ENCODE measurements around the gene PTTG1IP.

Gene PTTG1IP

DNA sequence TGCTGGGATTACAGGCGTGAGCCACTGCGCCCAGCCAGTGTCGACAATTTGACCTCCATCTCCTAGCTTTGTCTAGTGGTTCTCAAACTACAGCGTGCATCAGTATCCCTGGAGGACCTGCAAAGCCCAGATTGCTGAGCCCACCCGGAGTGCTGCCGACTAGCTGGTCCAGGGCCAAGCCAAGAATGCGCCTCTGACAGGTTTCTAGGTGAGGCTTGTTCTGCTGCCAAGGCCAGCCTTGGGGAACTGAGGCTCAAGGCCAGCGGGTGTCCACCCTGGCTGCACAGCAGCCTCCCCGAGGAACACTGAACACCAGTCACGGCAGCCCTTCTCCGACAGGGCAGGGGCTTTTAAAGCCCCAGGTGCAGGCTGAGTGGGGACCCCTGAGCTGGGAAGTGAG, 9.8 kb upstream of the PTTG1IP start (continued):
- TF ChIP-seq, protein P1, sequence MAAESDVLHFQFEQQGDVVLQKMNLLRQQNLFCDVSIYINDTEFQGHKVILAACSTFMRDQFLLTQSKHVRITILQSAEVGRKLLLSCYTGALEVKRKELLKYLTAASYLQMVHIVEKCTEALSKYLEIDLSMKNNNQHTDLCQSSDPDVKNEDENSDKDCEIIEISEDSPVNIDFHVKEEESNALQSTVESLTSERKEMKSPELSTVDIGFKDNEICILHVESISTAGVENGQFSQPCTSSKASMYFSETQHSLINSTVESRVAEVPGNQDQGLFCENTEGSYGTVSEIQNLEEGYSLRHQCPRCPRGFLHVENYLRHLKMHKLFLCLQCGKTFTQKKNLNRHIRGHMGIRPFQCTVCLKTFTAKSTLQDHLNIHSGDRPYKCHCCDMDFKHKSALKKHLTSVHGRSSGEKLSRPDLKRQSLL (tag by site-specific recombination; IDR thresholded peaks at IDR 0.05), result no peak
- TF ChIP-seq ZBTB7A (tag by site-specific recombination; IDR thresholded peaks at IDR 0.05; ENCODE audit: low read depth), result no peak
- no peak for TF ChIP-seq ZSCAN23 (tag by site-specific recombination; IDR thresholded peaks at IDR 0.05)
- no peak for TF ChIP-seq ZNF548 (tag by site-specific recombination; IDR thresholded peaks at IDR 0.05)
- TF ChIP-seq ZNF670 (tag by site-specific recombination; IDR thresholded peaks at IDR 0.05; ENCODE audit: low read depth), result no peak
- TF ChIP-seq ZNF768 (tag by site-specific recombination; IDR thresholded peaks at IDR 0.05), result no peak
- TF ChIP-seq ZSCAN30 (tag by site-specific recombination; IDR thresholded peaks at IDR 0.05), result no peak

GRCh38 chr21:44881198-44881872, 7.8 kb upstream of the PTTG1IP start:
- CTCF ChIA-PET, result interaction anchor here (1.1 to 5.1 kb wide), 4 partner anchors 12 to 371 kb away, joined by 3 to 25 read pairs (median 3); no protein-coding TSS in a partner anchor

GRCh38 chr21:44880405-44881197, 7.1 kb upstream of the PTTG1IP start:
- H3K4me1 ChIP-seq (ENCODE audit: control insufficient read depth, insufficient read depth, low read length), result no peaks in the 10 kb centered on the region
- H3K4me3 ChIP-seq (ENCODE audit: low read depth, low read length), result no peak overlapping the region
- no peaks in the 10 kb centered on the region for H3K9me3 ChIP-seq (ENCODE audit: control insufficient read depth, insufficient read depth, low read depth, low read length)
- no peak overlapping the region for H3K27ac ChIP-seq (ENCODE audit: extremely low read depth, low read depth, low read length)
- ChIA-PET CTCF (interaction anchor here (1.0 to 5.1 kb wide), 5 partner anchors 13 to 714 kb away, joined by 3 to 25 read pairs (median 3); no protein-coding TSS in a partner anchor), POLR2A (no interaction called here)
- no peaks in the 10 kb centered on the region for H3K36me3 ChIP-seq (ENCODE audit: control insufficient read depth in 2 of 2, insufficient read depth in 1 of 2, low read length in 2 of 2)
- TF ChIP-seq WT1 (tag by site-specific recombination; IDR thresholded peaks at IDR 0.05) (no peak), ZNF146 (tag by site-specific recombination; IDR thresholded peaks at IDR 0.05) (no peak), HOXA7 (CRISPR knock-in tag; IDR thresholded peaks at IDR 0.05; ENCODE audit: borderline replicate concordance) (no peak), ZNF521 (tag by site-specific recombination; IDR thresholded peaks at IDR 0.05) (no peak), GLIS2 (tag by site-specific recombination; IDR thresholded peaks at IDR 0.05) (no peak), IKZF3 (tag by site-specific recombination; IDR thresholded peaks at IDR 0.05) (no peak), ZBTB7A (tag by site-specific recombination; IDR thresholded peaks at IDR 0.05; ENCODE audit: low read depth) (no peak), KLF7 (tag by site-specific recombination; IDR thresholded peaks at IDR 0.05; ENCODE audit: borderline replicate concordance) (no peak), ZNF341 (tag by site-specific recombination; IDR thresholded peaks at IDR 0.05; ENCODE audit: low read depth) (no peak)
- TF ChIP-seq, protein P2, sequence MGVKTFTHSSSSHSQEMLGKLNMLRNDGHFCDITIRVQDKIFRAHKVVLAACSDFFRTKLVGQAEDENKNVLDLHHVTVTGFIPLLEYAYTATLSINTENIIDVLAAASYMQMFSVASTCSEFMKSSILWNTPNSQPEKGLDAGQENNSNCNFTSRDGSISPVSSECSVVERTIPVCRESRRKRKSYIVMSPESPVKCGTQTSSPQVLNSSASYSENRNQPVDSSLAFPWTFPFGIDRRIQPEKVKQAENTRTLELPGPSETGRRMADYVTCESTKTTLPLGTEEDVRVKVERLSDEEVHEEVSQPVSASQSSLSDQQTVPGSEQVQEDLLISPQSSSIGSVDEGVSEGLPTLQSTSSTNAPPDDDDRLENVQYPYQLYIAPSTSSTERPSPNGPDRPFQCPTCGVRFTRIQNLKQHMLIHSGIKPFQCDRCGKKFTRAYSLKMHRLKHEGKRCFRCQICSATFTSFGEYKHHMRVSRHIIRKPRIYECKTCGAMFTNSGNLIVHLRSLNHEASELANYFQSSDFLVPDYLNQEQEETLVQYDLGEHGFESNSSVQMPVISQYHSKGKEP (tag by site-specific recombination; IDR thresholded peaks at IDR 0.05), result no peak
- TF ChIP-seq, protein P3, sequence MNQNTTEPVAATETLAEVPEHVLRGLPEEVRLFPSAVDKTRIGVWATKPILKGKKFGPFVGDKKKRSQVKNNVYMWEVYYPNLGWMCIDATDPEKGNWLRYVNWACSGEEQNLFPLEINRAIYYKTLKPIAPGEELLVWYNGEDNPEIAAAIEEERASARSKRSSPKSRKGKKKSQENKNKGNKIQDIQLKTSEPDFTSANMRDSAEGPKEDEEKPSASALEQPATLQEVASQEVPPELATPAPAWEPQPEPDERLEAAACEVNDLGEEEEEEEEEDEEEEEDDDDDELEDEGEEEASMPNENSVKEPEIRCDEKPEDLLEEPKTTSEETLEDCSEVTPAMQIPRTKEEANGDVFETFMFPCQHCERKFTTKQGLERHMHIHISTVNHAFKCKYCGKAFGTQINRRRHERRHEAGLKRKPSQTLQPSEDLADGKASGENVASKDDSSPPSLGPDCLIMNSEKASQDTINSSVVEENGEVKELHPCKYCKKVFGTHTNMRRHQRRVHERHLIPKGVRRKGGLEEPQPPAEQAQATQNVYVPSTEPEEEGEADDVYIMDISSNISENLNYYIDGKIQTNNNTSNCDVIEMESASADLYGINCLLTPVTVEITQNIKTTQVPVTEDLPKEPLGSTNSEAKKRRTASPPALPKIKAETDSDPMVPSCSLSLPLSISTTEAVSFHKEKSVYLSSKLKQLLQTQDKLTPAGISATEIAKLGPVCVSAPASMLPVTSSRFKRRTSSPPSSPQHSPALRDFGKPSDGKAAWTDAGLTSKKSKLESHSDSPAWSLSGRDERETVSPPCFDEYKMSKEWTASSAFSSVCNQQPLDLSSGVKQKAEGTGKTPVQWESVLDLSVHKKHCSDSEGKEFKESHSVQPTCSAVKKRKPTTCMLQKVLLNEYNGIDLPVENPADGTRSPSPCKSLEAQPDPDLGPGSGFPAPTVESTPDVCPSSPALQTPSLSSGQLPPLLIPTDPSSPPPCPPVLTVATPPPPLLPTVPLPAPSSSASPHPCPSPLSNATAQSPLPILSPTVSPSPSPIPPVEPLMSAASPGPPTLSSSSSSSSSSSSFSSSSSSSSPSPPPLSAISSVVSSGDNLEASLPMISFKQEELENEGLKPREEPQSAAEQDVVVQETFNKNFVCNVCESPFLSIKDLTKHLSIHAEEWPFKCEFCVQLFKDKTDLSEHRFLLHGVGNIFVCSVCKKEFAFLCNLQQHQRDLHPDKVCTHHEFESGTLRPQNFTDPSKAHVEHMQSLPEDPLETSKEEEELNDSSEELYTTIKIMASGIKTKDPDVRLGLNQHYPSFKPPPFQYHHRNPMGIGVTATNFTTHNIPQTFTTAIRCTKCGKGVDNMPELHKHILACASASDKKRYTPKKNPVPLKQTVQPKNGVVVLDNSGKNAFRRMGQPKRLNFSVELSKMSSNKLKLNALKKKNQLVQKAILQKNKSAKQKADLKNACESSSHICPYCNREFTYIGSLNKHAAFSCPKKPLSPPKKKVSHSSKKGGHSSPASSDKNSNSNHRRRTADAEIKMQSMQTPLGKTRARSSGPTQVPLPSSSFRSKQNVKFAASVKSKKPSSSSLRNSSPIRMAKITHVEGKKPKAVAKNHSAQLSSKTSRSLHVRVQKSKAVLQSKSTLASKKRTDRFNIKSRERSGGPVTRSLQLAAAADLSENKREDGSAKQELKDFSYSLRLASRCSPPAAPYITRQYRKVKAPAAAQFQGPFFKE (tag by site-specific recombination; IDR thresholded peaks at IDR 0.05; ENCODE audit: borderline replicate concordance), result no peak
- TF ChIP-seq, protein P4, sequence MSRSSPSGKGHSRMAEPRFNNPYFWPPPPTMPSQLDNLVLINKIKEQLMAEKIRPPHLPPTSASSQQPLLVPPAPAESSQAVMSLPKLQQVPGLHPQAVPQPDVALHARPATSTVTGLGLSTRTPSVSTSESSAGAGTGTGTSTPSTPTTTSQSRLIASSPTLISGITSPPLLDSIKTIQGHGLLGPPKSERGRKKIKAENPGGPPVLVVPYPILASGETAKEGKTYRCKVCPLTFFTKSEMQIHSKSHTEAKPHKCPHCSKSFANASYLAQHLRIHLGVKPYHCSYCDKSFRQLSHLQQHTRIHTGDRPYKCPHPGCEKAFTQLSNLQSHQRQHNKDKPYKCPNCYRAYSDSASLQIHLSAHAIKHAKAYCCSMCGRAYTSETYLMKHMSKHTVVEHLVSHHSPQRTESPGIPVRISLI (tag by site-specific recombination; IDR thresholded peaks at IDR 0.05), result no peak

More at GRCh38 chr21:44881198-44881872, 7.8 kb upstream of the PTTG1IP start:
- Histone ChIP-seq H3K4me3 (ENCODE audit: low read depth, low read length) (no peak overlapping the region), H3K36me3 (ENCODE audit: control insufficient read depth in 2 of 2, insufficient read depth in 1 of 2, low read length in 2 of 2) (no peaks in the 10 kb centered on the region), H3K4me1 (ENCODE audit: control insufficient read depth, insufficient read depth, low read length) (no peaks in the 10 kb centered on the region), H3K27ac (ENCODE audit: extremely low read depth, low read depth, low read length) (no peak overlapping the region), H3K9me3 (ENCODE audit: control insufficient read depth, insufficient read depth, low read depth, low read length) (no peaks in the 10 kb centered on the region)
- TF ChIP-seq ZIC2 (tag by site-specific recombination; IDR thresholded peaks at IDR 0.05), result peak; percentile 15; the same call in 1 of the 2 replicates
- TF ChIP-seq SP3 (tag by site-specific recombination; IDR thresholded peaks at IDR 0.05), result no peak
- POLR2A ChIA-PET, result interaction anchor here (3.8 kb wide), 1 partner anchor 8 kb away, joined by 17 read pairs; the partner anchor contains the start of gene PTTG1IP

All from HEK293 (cell line).